GM21717 (cell line): ENCODE data around the gene EXOC4.
A peak's percentile ranks its signal among the peaks of the same experiment; 100 is the strongest.

Experiments used
- ATAC-seq: cut with Tn5 transposase; IDR thresholded peaks from one replicate; pipeline ENCODE4 v1.9.1; 2021; ENCODE audit warnings: mild to moderate bottlenecking, moderate library complexity; ENCODE audit not compliant: unreplicated experiment

The EXOC4 gene

GRCh38 chr7:134084488-134085144, 831.7 kb downstream of the EXOC4 start:
- ATAC-seq, result peak; percentile 73

DNA sequence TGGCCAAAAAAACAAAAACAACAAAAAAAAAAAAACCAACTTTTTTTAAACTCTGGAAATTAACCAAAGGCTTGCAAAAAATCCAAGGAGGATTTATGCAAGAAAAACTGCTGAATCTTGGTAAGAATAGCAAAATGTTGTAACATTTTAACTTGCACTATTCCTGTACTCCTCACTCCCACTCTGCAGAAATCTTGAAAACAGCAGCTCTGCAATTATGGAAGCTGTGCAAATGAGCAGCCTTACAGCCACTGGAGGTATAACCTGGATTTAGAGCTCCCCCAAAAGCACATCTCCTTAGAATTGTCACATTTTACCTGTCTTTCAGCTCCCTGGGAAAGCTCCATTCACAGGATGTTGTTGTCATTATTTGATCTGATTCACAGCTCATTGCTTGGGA, 832.4 kb downstream of the EXOC4 start:
- no peak for ATAC-seq

- ATAC-seq, result no peak
Measured at GRCh38 chr7:134086998-134087735, 834.3 kb downstream of the EXOC4 start.

GRCh38 chr7:134088199-134088598, 835.3 kb downstream of the EXOC4 start:
- no peak for ATAC-seq

DNA sequence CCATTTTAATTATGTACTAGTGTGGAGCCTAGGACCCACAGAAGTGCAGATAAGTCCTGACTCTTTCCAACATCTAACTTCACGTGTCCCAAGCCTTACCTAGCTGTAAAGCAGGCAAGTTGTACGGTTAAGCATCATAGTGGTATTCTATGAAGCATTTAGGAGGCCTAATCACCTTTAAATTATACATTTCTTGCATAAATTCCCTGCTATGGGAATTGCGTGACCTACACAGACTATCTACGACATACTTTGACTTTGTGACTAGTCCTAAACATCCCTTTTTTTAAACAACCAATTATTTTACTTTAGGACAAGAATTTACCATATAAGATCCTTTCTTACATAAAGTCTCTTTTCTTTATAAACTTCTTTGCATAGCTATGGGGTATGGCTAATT, 836.6 kb downstream of the EXOC4 start:
- no peak for ATAC-seq

DNA sequence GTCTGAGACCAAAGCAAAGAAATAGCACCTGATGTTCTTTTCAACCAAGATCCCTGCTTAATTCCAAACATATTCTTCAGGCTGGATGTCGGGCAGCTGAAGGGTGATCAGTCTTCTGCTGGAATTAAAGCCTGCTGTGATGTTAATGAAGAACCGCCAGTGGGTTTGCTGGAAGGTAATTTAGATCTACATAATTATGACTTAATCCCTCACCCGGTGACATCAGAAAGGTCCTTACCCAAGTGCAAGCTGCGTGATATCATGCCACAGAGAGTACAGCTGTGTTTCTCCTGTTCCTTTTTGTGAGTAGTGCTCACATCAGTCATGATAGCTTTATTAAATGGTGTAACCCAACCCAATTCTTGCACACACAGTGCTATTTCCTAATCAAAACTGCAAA, 845.2 kb downstream of the EXOC4 start:
- ATAC-seq, result no peak

DNA sequence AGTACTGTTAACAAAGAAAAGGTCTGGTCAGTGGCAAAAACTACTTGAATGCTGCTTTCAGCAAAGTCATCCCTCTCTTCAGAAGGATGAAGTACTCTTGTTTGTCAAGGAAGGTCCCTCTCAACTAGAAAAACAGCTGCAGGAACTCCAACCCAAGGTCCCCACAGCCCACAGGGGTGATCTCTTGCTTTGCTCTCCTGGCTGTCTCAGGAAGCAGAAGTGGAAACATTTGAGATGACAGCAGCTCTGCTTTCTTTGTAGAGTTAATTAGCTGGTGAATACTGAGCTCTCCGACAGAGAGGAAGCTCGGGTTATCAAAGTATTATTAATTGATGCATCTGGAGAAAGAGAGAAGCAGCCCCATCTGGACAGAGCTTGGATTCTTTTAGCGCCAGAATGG, 848.8 kb downstream of the EXOC4 start:
- ATAC-seq, result no peak

DNA sequence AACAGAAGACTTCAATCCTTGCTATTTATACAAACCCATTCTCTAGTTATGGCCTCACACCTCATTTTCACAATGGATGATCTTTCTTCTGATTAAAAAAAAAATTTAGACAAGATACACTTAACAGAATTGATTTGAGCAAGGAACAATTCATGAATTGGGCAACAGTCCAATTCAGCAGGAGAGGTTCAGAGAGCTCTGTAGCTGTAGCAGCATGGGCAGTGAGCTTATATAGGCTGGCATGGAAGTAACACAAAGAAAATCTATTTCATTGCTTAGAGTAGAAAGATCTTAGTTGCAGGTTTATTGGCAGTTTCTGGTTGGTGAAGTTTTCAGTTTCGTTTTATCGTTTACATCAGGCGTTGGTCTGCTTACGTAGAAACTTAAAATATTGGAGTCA, 851.3 kb downstream of the EXOC4 start:
- ATAC-seq, result no peak

DNA sequence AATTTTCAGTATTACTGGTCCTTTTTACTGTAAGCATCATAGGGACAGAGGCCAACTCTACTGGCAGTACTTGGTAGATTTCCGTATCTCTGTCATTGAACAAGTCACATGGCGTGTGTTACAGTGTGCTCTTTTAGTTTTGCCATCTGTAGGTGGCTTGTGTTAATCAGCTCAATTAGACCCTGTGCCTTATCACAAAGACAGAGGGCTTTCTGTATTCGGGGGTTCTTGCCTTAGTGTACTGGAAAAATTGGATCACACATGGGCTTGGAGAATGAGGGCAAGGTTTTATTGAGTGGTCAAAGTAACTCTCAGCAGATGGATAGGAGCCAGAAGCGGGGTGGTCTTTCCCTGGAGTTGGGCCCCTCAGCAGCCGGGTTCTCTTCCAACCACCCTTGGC, 853.0 kb downstream of the EXOC4 start:
- ATAC-seq, result no peak

DNA sequence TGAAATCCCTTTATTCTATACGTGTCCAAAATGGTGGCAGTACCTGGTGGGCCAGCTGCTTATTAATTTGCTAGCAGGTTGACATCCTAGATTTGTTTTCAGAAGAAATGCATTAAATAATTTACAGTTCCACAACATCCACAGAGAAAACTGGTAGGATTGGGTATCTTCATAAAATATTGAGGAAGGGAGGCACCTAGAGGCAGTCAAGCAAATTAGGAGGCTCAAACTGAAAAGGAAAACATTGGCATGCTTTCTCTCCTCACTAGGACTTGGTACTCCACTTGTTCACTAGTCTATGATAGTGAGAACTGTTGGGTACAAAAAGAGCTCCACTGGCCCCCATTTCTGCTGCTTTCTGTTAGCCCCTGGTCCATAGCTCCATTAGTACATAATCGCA, 855.9 kb downstream of the EXOC4 start:
- no peak for ATAC-seq

- no peak for ATAC-seq
Measured at GRCh38 chr7:134113655-134114054, 860.8 kb downstream of the EXOC4 start.

- ATAC-seq, result no peak
Measured at GRCh38 chr7:134114992-134115391, 862.1 kb downstream of the EXOC4 start.
